H9 (cell line): ENCODE data around the gene TXNDC12. TPM values are rescaled to one million over a fixed set of nuclear protein-coding genes. Genes with fewer than 3 reads are reported as not detected.

Experiments used
- DNase-seq: peaks from one replicate; pipeline ENCODE4 v3.0.0-alpha.2; 2017
- H2AFZ ChIP-seq: one replicate; pipeline ENCODE4 v1.6.1; 2013; ENCODE audit warnings: mild to moderate bottlenecking, low read length, control low read depth, moderate library complexity
- H2AK5ac ChIP-seq: 2 replicates; pipeline ENCODE4 v1.6.1; 2013; ENCODE audit warnings: low read length, control low read depth, mixed read lengths; ENCODE audit not compliant: insufficient read length
- H2BK120ac ChIP-seq: one replicate; pipeline ENCODE4 v1.6.1; 2013; ENCODE audit warnings: low read depth, mild to moderate bottlenecking, low read length, control low read depth, inconsistent platforms; ENCODE audit not compliant: poor library complexity, severe bottlenecking
- H2BK12ac ChIP-seq: 2 replicates; pipeline ENCODE4 v1.6.1; 2013; ENCODE audit warnings: low read length, control low read depth, mixed read lengths, low read depth; ENCODE audit not compliant: insufficient read length
- H2BK15ac ChIP-seq: 2 replicates; pipeline ENCODE4 v1.6.1; 2013; ENCODE audit warnings: low read depth, low read length, control low read depth
- H2BK20ac ChIP-seq: one replicate; pipeline ENCODE4 v1.6.1; 2013; ENCODE audit warnings: low read depth, mild to moderate bottlenecking, low read length, control low read depth, inconsistent platforms; ENCODE audit not compliant: poor library complexity, severe bottlenecking
- H2BK5ac ChIP-seq: 2 replicates; pipeline ENCODE4 v1.6.1; 2013; ENCODE audit warnings: low read length, control low read depth, mixed read lengths; ENCODE audit not compliant: insufficient read length
- H3K14ac ChIP-seq: 2 replicates; pipeline ENCODE4 v1.6.1; 2013; ENCODE audit warnings: low read length, control low read depth; ENCODE audit not compliant: insufficient read depth
- H3K18ac ChIP-seq: 2 replicates; pipeline ENCODE4 v1.6.1; 2013; ENCODE audit warnings: low read depth, mild to moderate bottlenecking, mixed read lengths, low read length, control low read depth; ENCODE audit not compliant: insufficient read length
- H3K23ac ChIP-seq: 2 replicates; pipeline ENCODE4 v1.6.1; 2013; ENCODE audit warnings: low read length, control low read depth, mixed read lengths, low read depth; ENCODE audit not compliant: insufficient read length
- H3K23me2 ChIP-seq: 2 replicates; pipeline ENCODE4 v1.6.1; 2013; ENCODE audit warnings: low read depth, mild to moderate bottlenecking, mixed read lengths, low read length, control low read depth; ENCODE audit not compliant: insufficient read length, poor library complexity, severe bottlenecking
- H3K27ac ChIP-seq: 2 replicates; pipeline ENCODE4 v1.5.1; 2013; ENCODE audit warnings: low read length, control low read depth, mixed read lengths, low read depth; ENCODE audit not compliant: insufficient read length
- H3K27me3 ChIP-seq: 2 replicates; pipeline ENCODE4 v1.6.1; 2013; ENCODE audit warnings: low read length, control low read depth, inconsistent platforms; ENCODE audit not compliant: insufficient read depth
- H3K4ac ChIP-seq: 2 replicates; pipeline ENCODE4 v1.6.1; 2013; ENCODE audit warnings: low read depth, mild to moderate bottlenecking, control low read depth, inconsistent platforms, low read length, moderate library complexity
- H3K4me1 ChIP-seq: 2 replicates; pipeline ENCODE4 v1.6.1; 2013; ENCODE audit warnings: low read length, control low read depth, inconsistent platforms; ENCODE audit not compliant: insufficient read depth
- H3K4me2 ChIP-seq: 2 replicates; pipeline ENCODE4 v1.6.1; 2013; ENCODE audit warnings: low read length, control low read depth, mixed read lengths; ENCODE audit not compliant: insufficient read length, insufficient read depth
- H3K56ac ChIP-seq: 2 replicates; pipeline ENCODE4 v1.6.1; 2013; ENCODE audit warnings: low read depth, mild to moderate bottlenecking, mixed read lengths, low read length, control low read depth; ENCODE audit not compliant: insufficient read length
- H3K79me1 ChIP-seq: 2 replicates; pipeline ENCODE4 v1.6.1; 2013; ENCODE audit warnings: low read depth, mild to moderate bottlenecking, moderate library complexity, low read length, control low read depth, inconsistent platforms; ENCODE audit not compliant: insufficient read depth, poor library complexity, severe bottlenecking
- H3K79me2 ChIP-seq: 2 replicates; pipeline ENCODE4 v1.6.1; 2013; ENCODE audit warnings: low read length, control low read depth, inconsistent platforms; ENCODE audit not compliant: insufficient read depth
- H3K9ac ChIP-seq: 2 replicates; pipeline ENCODE4 v1.6.1; 2013; ENCODE audit warnings: low read length, control low read depth, mixed read lengths; ENCODE audit not compliant: insufficient read length; ENCODE audit errors: extremely low read depth
- H3K9me3 ChIP-seq: one replicate; pipeline ENCODE4 v1.6.1; 2013; ENCODE audit warnings: low read depth, low read length, inconsistent platforms; ENCODE audit not compliant: control insufficient read depth
- H3T11ph ChIP-seq: one replicate; pipeline ENCODE4 v1.6.1; 2013; ENCODE audit warnings: mild to moderate bottlenecking, low read length, control low read depth, inconsistent platforms
- H4K20me1 ChIP-seq: one replicate; pipeline ENCODE4 v1.6.1; 2013; ENCODE audit not compliant: control insufficient read depth, insufficient read length, insufficient read depth
- H4K5ac ChIP-seq: 2 replicates; pipeline ENCODE4 v1.6.1; 2013; ENCODE audit warnings: low read depth, mild to moderate bottlenecking, mixed read lengths, low read length, control low read depth; ENCODE audit not compliant: insufficient read length
- H4K8ac ChIP-seq: replicated peaks from 2 replicates; pipeline ENCODE4 v1.6.1; 2013; ENCODE audit warnings: low read length, control low read depth, mixed read lengths, low read depth; ENCODE audit not compliant: insufficient read length
- H4K91ac ChIP-seq: 2 replicates; pipeline ENCODE4 v1.6.1; 2013; ENCODE audit warnings: low read depth, mild to moderate bottlenecking, moderate library complexity, mixed read lengths, low read length, control low read depth; ENCODE audit not compliant: insufficient read length
- H3K27ac Mint-ChIP-seq, 3 experiments: 2 replicates in 2 of 3; 3 replicates in 1 of 3; pipeline ENCODE4 v1.8.0; 2020 to 2021; ENCODE audit warnings: mixed read lengths in 3 of 3, mild to moderate bottlenecking in 1 of 3, moderate library complexity in 1 of 3
- H3K27me3 Mint-ChIP-seq: 2 replicates; pipeline ENCODE4 v1.8.0; 2021; ENCODE audit warnings: low read depth, mild to moderate bottlenecking, moderate library complexity, mixed read lengths
- H3K36me3 Mint-ChIP-seq, 3 experiments: 2 replicates in 2 of 3; 3 replicates in 1 of 3; pipeline ENCODE4 v1.8.0; 2020 to 2021; ENCODE audit warnings: low read depth in 3 of 3, mixed read lengths in 3 of 3; ENCODE audit not compliant: insufficient read depth in 1 of 3
- H3K4me1 Mint-ChIP-seq, 2 experiments: 2 replicates each; pipeline ENCODE4 v1.8.0; 2020; ENCODE audit warnings: mixed read lengths in 2 of 2
- H3K4me3 Mint-ChIP-seq, 2 experiments: 2 replicates in 1 of 2; 3 replicates in 1 of 2; pipeline ENCODE4 v1.8.0; 2020 to 2021; ENCODE audit warnings: mild to moderate bottlenecking in 2 of 2, mixed read lengths in 2 of 2, moderate library complexity in 1 of 2
- H3K9me3 Mint-ChIP-seq, 2 experiments: 2 replicates in 1 of 2; 3 replicates in 1 of 2; pipeline ENCODE4 v1.8.0; 2020; ENCODE audit warnings: mild to moderate bottlenecking in 2 of 2, mixed read lengths in 2 of 2, moderate library complexity in 1 of 2
- CTCF ChIP-seq: fragments of 200-600 bp; sonication (generic); conservative IDR thresholded peaks from 3 replicates; pipeline ENCODE4 v1.8.0; 2021; ENCODE audit warnings: antibody characterized with exemption, mild to moderate bottlenecking
- WGBS: extraction: QIAGEN DNeasy Blood & Tissue Kit; methylation state at CpG from one replicate; pipeline ENCODE4 v1.1.7; 2013; ENCODE audit warnings: missing lambda C conversion rate, low lambda C conversion rate, mixed read lengths; ENCODE audit not compliant: insufficient read length; ENCODE audit errors: extremely low coverage; 5-methylcytosine and 5-hydroxymethylcytosine counted together
- total RNA-seq: library from RNA; stranded (reverse); gene quantifications from 2 replicates; pipeline ENCODE4 v1.2.1, GENCODE V29; 2021

TXNDC12 gene
- total RNA-seq, 1 experiment from 2014 or later = 82.1 TPM

GRCh38 chr1:51989582-51990477 is 65.2 kb downstream of the TXNDC12 start:
- Histone ChIP-seq H3K56ac (no peak overlapping the region), H3K79me1 (peaks cover 7% of the 10 kb centered on the region), H2BK15ac (no peak overlapping the region), H3K14ac (peak overlapping the region; percentile 72), H2AFZ (no peak overlapping the region), H4K20me1 (no peaks in the 10 kb centered on the region), H3K18ac (peak overlapping the region; percentile 78), H4K8ac (no peak overlapping the region), H2BK12ac (no peak overlapping the region), H3K23me2 (peaks cover 12% of the 10 kb centered on the region), H2BK120ac (no peak overlapping the region), H3K4me2 (peak overlapping the region; percentile 91), H3K9me3 (no peaks in the 10 kb centered on the region), H3K79me2 (no peaks in the 10 kb centered on the region; the same call in 1 of the 2 replicates), H3K9ac (peak overlapping the region; percentile 48), H3K27me3 (no peaks in the 10 kb centered on the region), H2BK5ac (no peak overlapping the region), H3K4ac (no peak overlapping the region), H2BK20ac (no peak overlapping the region), H3K23ac (no peak overlapping the region), H2AK5ac (no peak overlapping the region), H3T11ph (no peak overlapping the region), H4K5ac (no peak overlapping the region), H3K4me1 (no peaks in the 10 kb centered on the region), H4K91ac (no peak overlapping the region), H3K27ac (no peak overlapping the region)
- no CpG with 5 or more reads among the region's 47 CpGs for WGBS
- Mint-ChIP-seq H3K9me3 (no peaks in the 10 kb centered on the region), H3K36me3 (peaks cover 4 to 17% (median 11%) of the 10 kb centered on the region in 3 experiments; a peak in 6 of 7 replicates), H3K4me1 (peaks cover 28 to 31% of the 10 kb centered on the region in 2 experiments), H3K4me3 (peak overlapping the region; percentile 81 to 93), H3K27ac (peak overlapping the region in 1 of 3 experiments; percentile 95; a peak in 2 of 7 replicates), H3K27me3 (peaks cover 22% of the 10 kb centered on the region)
- DNase-seq = peak; percentile 48
- no peak for TF ChIP-seq CTCF
